ENCODE results near the gene IPO4. TPM values are rescaled to one million over a fixed set of nuclear protein-coding genes. Genes with fewer than 3 reads are reported as not detected.
A peak's percentile ranks its signal among the peaks of the same experiment; 100 is the strongest.

Gene IPO4
- total and polyA plus RNA-seq, 2 of the 8 experiments (the other 6 are each of a cell fraction or from before 2014, with no cell fraction given): 55.5 to 108 TPM

GRCh38 chr14:24233538-24233866 lies 44.9 kb upstream of the IPO4 start:
- POLR2A ChIA-PET (ENCODE audit: partially characterized antibody): interaction anchor here (0.7 to 2.3 kb wide), 10 partner anchors 9 to 92 kb away, joined by 3 to 12 read pairs (median 5); partner anchors contain the start of genes CHMP4A, DHRS1, EMC9 and MDP1

More at GRCh38 chr14:24233538-24233866, 44.9 kb upstream of the IPO4 start:
- H3K79me2 ChIP-seq (ENCODE audit: control insufficient read depth in 1 of 2, insufficient read depth in 2 of 2, low read length in 2 of 2): peaks cover 3 to 37% of the 10 kb centered on the region in 2 experiments; a peak in 2 of 4 replicates
- H4K8ac ChIP-seq (ENCODE audit: extremely low read depth, insufficient read depth, low read length): no peak overlapping the region
- FAIRE-seq (no peak), DNase-seq (ENCODE audit: low read depth in 1 of 2, low spot score in 2 of 2) (no peak)
- H3K4me1 ChIP-seq (replicated peaks in 1 of 4; ENCODE audit: control insufficient read depth in 3 of 4, insufficient read depth in 4 of 4, low read length in 3 of 4): peaks cover 2 to 14% (median 4%) of the 10 kb centered on the region in 4 experiments; a peak in 5 of 7 replicates
- H2BK15ac ChIP-seq (ENCODE audit: low read length): no peak overlapping the region
- H3K23me2 ChIP-seq (ENCODE audit: low read depth, low read length): peaks cover 11% of the 10 kb centered on the region
- no peak overlapping the region for H4K91ac ChIP-seq (replicated peaks; ENCODE audit: insufficient read length, low read length)
- H3K9ac ChIP-seq (replicated peaks in 1 of 4; ENCODE audit: extremely low read depth in 1 of 4, low read depth in 3 of 4, low read length in 3 of 4): peak overlapping the region in 2 of 4 experiments; percentile 78 to 89; a peak in 3 of 7 replicates
- no peaks in the 10 kb centered on the region; a peak in 1 of 7 replicates for H3K27me3 ChIP-seq (replicated peaks in 1 of 4; ENCODE audit: control insufficient read depth in 3 of 4, extremely low read depth in 1 of 4, insufficient read depth in 3 of 4, low read length in 3 of 4)
- H3K14ac ChIP-seq (ENCODE audit: insufficient read length): no peak overlapping the region
- peak overlapping the region; percentile 81 to 97 (median 88) for H3K4me3 ChIP-seq (ENCODE audit: extremely low read depth in 1 of 4, insufficient read depth in 2 of 4, low read depth in 3 of 4, low read length in 4 of 4)
- WGBS, 2 experiments (ENCODE audit: extremely low coverage in 1 of 2, insufficient coverage in 1 of 2, insufficient read length in 1 of 2, insufficient replicate concordance in 2 of 2, low coverage in 1 of 2, low lambda C conversion rate in 2 of 2, missing lambda C conversion rate in 1 of 2): 75% methylated on average over 2 of the region's 2 CpGs; no CpG with 5 or more reads in 1 of the 2 experiments
- TF ChIP-seq CEBPB (IDR thresholded peaks at IDR 0.05; ENCODE audit: low read depth, low read length) (no peak), SP1 (IDR thresholded peaks at IDR 0.05; ENCODE audit: low read depth, low read length) (no peak), SIRT6 (IDR thresholded peaks at IDR 0.05; ENCODE audit: low read length) (no peak), GTF2F1 (IDR thresholded peaks at IDR 0.05; ENCODE audit: borderline replicate concordance, low read depth, low read length) (no peak)
- peaks cover 8 to 34% (median 27%) of the 10 kb centered on the region in 4 experiments for H3K36me3 ChIP-seq (ENCODE audit: control insufficient read depth in 2 of 4, insufficient read depth in 4 of 4, low read length in 3 of 4)
- H4K20me1 ChIP-seq (replicated peaks in 1 of 2; ENCODE audit: control insufficient read depth in 1 of 2, insufficient read depth in 2 of 2, low read length in 2 of 2): peaks cover 0 to 7% of the 10 kb centered on the region in 2 experiments
- H2BK12ac ChIP-seq (ENCODE audit: low read depth, low read length): no peak overlapping the region
- H2BK5ac ChIP-seq (ENCODE audit: low read depth, low read length): peak overlapping the region; percentile 96; the same call in 1 of the 2 replicates
- no peak overlapping the region for H3K27ac ChIP-seq (ENCODE audit: low read depth, low read length)
- H3K18ac ChIP-seq (ENCODE audit: extremely low read depth, low read length): no peak overlapping the region
- no peaks in the 10 kb centered on the region; the same call in 1 of the 2 replicates for H3K79me1 ChIP-seq (ENCODE audit: low read depth, low read length)
- H3K4ac ChIP-seq (replicated peaks; ENCODE audit: insufficient read length, low read depth, low read length): no peak overlapping the region
- no peak overlapping the region for H2AK5ac ChIP-seq (ENCODE audit: low read depth, low read length)
- no peak overlapping the region for H2BK120ac ChIP-seq (replicated peaks; ENCODE audit: low read depth, low read length)
- no peaks in the 10 kb centered on the region for H3K9me3 ChIP-seq (ENCODE audit: insufficient read depth in 2 of 2, low read depth in 1 of 2, low read length in 1 of 2)
- CTCF ChIA-PET (ENCODE audit: partially characterized antibody): interaction anchor here (0.9 to 1.8 kb wide), 6 partner anchors 9 to 280 kb away, joined by 3 to 7 read pairs (median 4); partner anchors contain the start of genes DHRS4, RABGGTA and TINF2
- no peak overlapping the region for H4K5ac ChIP-seq (ENCODE audit: insufficient read length, low read depth, low read length)
- H2AFZ ChIP-seq (ENCODE audit: low read length): no peak overlapping the region
- H3K23ac ChIP-seq (ENCODE audit: insufficient read length): no peak overlapping the region
- no peak overlapping the region for H3K56ac ChIP-seq (replicated peaks; ENCODE audit: insufficient read length, low read depth, low read length)
- no peak overlapping the region for H2BK20ac ChIP-seq (ENCODE audit: low read length)
- H3K4me2 ChIP-seq (ENCODE audit: insufficient read depth in 1 of 2, low read depth in 2 of 2, low read length in 2 of 2): peak overlapping the region; percentile 86 to 92

All from H1 (cell line).